Right cardiac atrium (tissue), 5 donors: ENCODE measurements around the gene IRF7. TPM values are rescaled to one million over a fixed set of nuclear protein-coding genes. Genes with fewer than 3 reads are reported as not detected.

Experiments
- ATAC-seq, 2 donors: fragments of 200-7000 bp; cut with Tn5 transposase; one replicate each; pipeline versions ENCODE4 v1.8.0 to v1.9.1; 2020; ENCODE audit warnings: moderate library complexity in 2 of 2, mild to moderate bottlenecking in 1 of 2
- DNase-seq, 3 donors: peaks; one replicate each; pipeline ENCODE4 v3.0.0-alpha.2; 2020
- H3K27ac ChIP-seq: one replicate; pipeline ENCODE4 v1.5.1; 2013; ENCODE audit warnings: mild to moderate bottlenecking, low read length, control low read depth, moderate library complexity
- H3K27me3 ChIP-seq: one replicate; pipeline ENCODE4 v1.6.1; 2013; ENCODE audit not compliant: control insufficient read depth, insufficient read depth
- H3K4me1 ChIP-seq: one replicate; pipeline ENCODE4 v1.6.1; 2013; ENCODE audit warnings: low read length; ENCODE audit not compliant: control insufficient read depth, insufficient read depth
- H3K4me3 ChIP-seq: one replicate; pipeline ENCODE4 v1.5.1; 2013; ENCODE audit warnings: low read length, control low read depth
- H3K9me3 ChIP-seq: one replicate; pipeline ENCODE4 v1.6.1; 2013; ENCODE audit warnings: low read length; ENCODE audit not compliant: control insufficient read depth
- WGBS: extraction: QIAGEN DNeasy Blood & Tissue Kit; methylation state at CpG from one replicate; pipeline ENCODE4 v1.1.7; 2013; 5-methylcytosine and 5-hydroxymethylcytosine counted together
- intact Hi-C, 4 donors: fragments of 100-400 bp; cut with DNase I; formaldehyde crosslinking; loops; one replicate each; pipeline versions ENCODE4 v1.11.0 to v1.14.0; 2022 to 2023
- polyA plus RNA-seq: library from polyadenylated mRNA; stranded (reverse); fragments of 200-250 nt; gene quantifications from one replicate; pipeline ENCODE4 v1.2.3, GENCODE V29; 2013
- total RNA-seq, 4 donors: library from RNA; stranded (reverse); fragmentation: NEBNext Ultra II Directional; extraction: Animal tissue kit (Norgen Biotek cat#: 25700); gene quantifications; one replicate each; pipeline ENCODE4 v1.2.1, GENCODE V29; 2021
- donor health status: healthy with polysubstance abuse.
- donor health status: DM: no; HTN: yes; CAD: no.
- donor health status: DM: no; HTN: no; CAD: no.
- donor health status: DM: no; HTN: yes; CAD: no; lungs with severe emphysema.
- donor health status: DM: yes; HTN: yes; CAD: no.

The IRF7 gene
- total and polyA plus RNA-seq, 5 donors = 9.4 to 19.2 (median 13.8) TPM

DNA sequence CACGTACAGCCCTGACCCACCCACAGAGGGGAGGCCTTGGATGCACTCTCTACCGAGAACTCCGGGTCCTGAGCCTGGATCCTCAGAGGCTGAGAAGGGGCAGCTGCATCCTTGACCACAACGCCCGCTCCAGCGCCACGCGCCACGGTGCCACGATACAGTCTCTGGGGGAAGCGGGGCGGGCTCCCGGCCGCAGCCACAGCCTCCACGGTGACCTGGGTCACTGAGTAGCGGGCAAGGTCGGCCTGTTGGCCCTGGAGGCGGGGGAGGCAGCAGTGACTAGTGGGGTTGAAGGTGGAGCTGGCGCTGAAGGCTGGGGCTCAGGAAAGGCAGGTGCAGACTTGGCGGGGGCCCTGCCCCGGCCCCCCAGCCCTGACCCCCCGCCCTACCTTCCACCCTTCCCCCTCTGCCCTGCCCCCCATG is 3.9 kb upstream of the IRF7 start:
- no peak overlapping the region for H3K27ac ChIP-seq
- ATAC-seq (no peak), DNase-seq (peak in 2 of 3 donors; percentile 62 to 64)
- no peaks in the 10 kb centered on the region for H3K9me3 ChIP-seq
- intact Hi-C loops = no loop called here
- no peaks in the 10 kb centered on the region for H3K27me3 ChIP-seq
- H3K4me1 ChIP-seq = no peaks in the 10 kb centered on the region
- 93% methylated on average over 22 of the region's 22 CpGs for WGBS
- H3K4me3 ChIP-seq = no peak overlapping the region

DNA sequence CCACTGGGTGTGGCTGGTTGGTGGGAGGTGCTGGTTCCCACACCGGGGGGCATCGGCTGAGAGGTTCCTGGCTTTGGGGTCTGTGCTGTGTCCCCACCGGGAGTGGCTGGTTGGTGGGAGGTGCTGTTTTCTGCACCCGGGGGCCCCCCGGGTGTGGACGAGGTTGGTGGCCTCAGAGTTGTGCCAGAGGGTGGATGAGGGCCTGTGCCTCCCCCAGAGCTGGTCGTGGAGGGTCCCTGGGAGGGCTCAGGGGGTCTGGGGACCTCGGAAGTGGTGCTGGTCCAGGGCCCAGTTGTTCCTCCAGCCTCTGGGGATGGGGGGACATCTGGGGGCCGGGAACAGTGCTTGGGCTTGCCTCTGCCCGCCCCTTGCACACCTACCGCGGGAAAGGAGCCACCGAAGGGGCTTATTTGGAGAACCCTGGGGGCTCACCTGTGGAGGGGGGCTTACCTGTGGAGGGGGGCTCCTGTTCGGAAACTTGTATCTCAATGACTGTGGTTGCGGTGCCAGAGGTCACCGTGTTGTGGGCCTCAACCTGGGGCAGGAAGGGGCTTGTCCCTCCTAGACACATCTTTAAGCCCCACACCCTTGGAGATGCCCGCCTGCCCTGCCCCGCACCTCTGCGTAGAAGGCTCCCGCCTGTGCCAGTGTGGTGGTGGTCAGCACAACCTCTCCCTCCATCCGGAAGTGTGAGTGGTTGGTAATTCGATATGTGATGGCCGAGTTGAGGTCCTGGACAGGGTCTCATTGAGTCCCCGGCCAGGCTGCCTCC is 3.3 kb upstream of the IRF7 start:
- ATAC-seq = no peak
- H3K27me3 ChIP-seq = no peaks in the 10 kb centered on the region
- peak in 1 of 3 donors; percentile 53 for DNase-seq
- 92% methylated on average over 24 of the region's 24 CpGs for WGBS
- H3K9me3 ChIP-seq = no peaks in the 10 kb centered on the region
- H3K4me3 ChIP-seq = no peak overlapping the region
- no peaks in the 10 kb centered on the region for H3K4me1 ChIP-seq
- intact Hi-C loops = no loop called here
- H3K27ac ChIP-seq = no peak overlapping the region

DNA sequence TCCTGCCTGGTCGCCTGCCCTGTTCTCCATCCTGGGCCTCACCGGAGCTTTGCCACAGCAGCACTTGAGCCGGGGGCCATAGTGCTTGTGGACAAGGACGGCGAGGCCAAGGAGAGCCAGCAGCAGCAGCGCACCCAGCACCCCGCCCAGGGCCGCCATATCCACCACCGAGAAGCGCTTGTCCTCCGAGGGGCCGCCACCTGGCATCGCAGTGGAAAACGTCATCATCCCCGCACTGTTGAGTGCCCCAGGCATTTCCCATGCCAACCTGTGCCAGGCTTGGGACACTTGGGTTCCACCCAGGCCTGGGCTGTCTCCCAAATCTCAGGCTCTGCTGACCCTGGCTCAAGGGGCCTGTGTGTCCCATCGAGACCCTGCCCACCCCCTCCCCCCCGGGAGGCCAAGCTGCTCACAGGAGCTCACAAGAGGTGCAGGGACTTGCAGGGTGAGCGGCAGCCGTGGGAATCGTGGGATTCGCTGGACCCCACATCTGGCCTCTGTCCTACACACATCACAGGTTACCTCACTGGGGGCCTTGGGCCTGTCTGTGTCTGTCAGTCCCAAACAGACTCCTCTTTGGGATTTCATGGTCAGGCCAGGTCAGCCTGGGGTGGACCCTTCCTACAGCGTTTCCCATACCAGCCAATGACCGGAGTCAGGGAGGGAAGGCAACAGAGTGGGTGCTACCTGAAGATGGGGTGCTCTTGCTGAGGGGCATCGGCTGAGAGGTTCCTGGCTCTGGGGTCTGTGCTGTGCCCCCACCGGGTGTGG is 2.3 kb upstream of the IRF7 start:
- intact Hi-C loops = no loop called here
- Histone ChIP-seq H3K9me3 (no peaks in the 10 kb centered on the region), H3K27ac (no peak overlapping the region), H3K27me3 (no peaks in the 10 kb centered on the region), H3K4me3 (no peak overlapping the region), H3K4me1 (no peaks in the 10 kb centered on the region)
- DNase-seq = peak in 1 of 3 donors; percentile 64
- WGBS = 95% methylated on average over 25 of the region's 25 CpGs
- no peak for ATAC-seq

DNA sequence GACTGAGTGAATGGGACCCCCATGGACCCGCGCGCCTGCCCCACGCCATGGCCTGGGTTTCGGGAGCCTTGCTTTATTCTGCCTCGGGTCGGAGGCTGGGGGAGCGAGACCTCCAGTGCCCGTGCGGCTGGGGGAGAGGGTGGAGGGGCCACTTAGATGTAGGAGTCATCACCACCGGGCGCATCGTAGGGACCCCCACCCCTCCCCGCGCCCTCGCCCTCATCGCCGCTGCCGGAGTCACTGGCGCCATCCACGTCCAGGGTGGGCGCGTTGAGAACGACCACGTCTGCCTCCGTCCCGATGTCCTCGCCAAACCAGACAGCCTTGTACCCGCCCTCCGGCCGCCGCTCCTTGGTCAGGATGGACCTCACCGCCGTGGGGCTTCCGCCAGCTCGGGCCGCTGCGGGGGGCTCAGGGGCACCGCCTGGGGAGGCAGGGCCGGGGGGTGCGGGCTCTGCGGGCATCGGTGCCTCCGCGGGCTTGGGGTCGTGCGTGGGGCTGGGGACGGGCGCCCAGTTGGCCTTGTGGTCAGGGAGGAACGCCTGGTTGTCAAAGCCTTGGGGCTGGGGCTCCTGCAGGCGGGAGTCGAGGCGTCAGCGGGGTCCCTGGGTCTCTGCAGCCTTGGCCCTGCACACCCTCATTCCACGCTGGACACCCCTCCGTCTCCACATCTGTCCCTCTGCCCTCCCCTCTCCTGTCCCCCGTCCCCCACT is 1.6 kb upstream of the IRF7 start:
- intact Hi-C loops = no loop called here
- Histone ChIP-seq H3K4me1 (no peaks in the 10 kb centered on the region), H3K4me3 (no peak overlapping the region), H3K9me3 (no peaks in the 10 kb centered on the region), H3K27ac (no peak overlapping the region), H3K27me3 (no peaks in the 10 kb centered on the region)
- WGBS = 93% methylated on average over 57 of the region's 57 CpGs
- DNase-seq (peak in 1 of 3 donors; percentile 77), ATAC-seq (no peak)

DNA sequence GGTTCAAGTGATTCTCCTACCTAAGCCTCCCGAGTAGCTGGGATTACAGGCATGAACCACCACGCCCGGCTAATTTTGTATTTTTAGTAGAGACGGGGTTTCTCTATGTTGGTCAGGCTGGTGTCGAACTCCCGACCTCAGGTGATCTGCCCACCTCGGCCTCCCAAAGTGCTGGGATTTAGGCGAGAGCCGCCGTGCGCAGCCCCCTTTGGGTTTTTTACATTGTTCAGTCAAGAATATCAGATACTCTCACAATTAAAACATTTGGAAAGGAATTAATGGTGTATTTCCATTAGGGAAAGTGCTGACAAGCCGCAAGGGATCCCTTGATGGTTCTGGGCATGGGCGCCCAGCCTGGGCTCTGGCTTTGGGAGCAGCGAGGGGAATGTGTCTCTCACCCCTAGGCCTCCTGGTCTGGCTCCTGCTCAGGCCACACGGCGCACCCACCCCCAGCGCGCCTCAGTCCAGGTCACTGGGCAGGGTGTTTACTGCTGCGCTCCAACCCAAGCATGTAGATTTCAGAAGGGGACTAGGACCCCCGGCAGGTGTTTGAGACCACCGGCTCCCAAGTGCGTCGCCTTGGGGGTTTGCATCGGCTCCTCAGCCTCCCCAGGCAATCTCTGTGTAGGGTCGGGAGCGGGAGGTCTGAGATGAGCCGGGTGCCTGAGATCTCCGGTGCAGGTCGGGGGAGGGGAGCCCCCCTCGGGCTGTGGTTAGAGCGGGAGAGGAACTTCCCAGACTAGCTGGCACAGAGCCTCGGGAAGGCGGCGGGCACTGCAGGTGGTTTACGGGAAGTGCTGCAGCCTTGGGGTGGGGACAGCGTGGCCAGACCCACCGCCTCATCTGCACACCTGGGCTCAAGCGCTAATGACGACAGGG is 809 bp upstream of the IRF7 start:
- intact Hi-C loops = no loop called here
- ATAC-seq = no peak
- no peaks in the 10 kb centered on the region for H3K27me3 ChIP-seq
- 86% methylated on average over 39 of the region's 39 CpGs for WGBS
- no peaks in the 10 kb centered on the region for H3K4me1 ChIP-seq
- no peak overlapping the region for H3K4me3 ChIP-seq
- DNase-seq = peak in 2 of 3 donors; percentile 77 to 78
- no peaks in the 10 kb centered on the region for H3K9me3 ChIP-seq
- peak overlapping the region; percentile 16 for H3K27ac ChIP-seq

DNA sequence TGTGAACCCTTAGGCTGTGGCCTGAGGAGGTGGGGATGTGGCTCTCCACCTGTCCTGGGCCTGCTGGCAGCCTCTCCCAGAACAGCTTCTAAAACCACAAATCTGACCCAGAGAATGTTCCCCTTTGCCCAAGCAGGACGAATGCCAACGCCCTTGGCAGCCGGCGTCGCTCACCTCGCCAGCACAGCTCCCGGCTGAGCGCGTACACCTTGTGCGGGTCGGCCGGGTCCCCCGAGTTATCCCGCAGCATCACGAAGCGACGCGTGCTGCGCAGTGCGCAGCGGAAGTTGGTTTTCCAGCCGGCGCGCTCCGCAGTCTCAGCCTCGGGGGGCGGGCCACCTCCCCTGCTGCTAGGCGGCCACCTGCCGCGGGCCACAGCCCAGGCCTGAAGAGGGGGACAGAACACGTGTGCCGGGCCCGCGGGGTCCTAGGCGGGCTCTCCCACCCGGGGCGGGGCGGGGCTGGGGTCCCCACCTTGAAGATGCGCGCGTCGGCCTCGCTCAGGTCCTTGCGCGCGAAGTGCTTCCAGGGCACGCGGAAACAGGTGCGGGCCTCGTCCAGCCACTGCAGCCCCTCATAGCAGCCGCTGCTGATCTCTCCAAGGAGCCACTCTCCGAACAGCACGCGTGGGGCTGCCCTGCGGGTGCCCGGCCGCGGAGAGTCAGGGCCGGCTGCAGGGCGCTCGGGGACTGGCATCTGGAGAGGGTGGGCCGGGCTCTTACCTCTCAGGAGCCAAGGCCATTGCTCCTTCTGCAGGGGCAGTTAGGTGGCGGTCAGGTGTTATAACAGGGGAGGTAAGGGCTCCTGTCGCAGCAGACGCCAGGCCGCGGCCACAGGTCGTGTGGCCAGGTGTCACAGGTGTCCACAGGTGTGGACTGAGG is 887 bp downstream of the IRF7 start:
- no peaks in the 10 kb centered on the region for H3K9me3 ChIP-seq
- no peaks in the 10 kb centered on the region for H3K4me1 ChIP-seq
- H3K4me3 ChIP-seq = peak overlapping the region; percentile 77
- DNase-seq = peak in 1 of 3 donors; percentile 84
- WGBS = 62% methylated on average over 68 of the region's 68 CpGs
- peak overlapping the region; percentile 92 for H3K27ac ChIP-seq
- H3K27me3 ChIP-seq = no peaks in the 10 kb centered on the region
- peak; percentile 0 to 2 for ATAC-seq
- intact Hi-C loops = no loop called here

DNA sequence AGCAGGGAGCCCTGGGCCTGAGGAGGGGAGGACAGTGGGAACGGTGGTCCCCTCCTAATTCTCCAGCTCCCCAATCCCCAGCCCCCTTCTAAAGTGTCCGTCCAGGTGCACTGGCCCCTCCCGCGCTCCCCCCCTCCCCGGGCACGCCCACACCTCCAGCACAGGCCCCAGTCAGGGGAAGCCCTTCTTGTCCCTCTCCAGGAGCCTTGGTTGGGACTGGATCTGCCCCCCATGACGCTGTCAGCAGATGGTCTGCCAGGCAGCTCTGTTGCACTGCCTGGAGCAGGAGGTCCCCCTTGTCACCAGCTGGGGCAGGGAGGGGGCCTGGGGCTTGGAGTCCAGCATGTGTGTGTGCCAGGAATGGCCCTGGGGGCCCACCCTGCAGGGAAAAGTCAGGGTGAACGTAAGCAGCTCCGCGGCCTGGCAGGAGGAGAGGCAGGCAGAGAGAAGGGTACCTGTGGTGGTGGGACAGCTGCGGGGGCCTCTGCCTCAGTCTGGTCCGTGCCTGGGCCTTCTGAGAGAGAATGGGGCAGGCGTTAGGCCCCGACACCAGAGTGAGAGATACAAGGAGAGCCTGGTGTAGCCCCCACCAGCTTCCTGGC is 1.6 kb downstream of the IRF7 start:
- WGBS = 71% methylated on average over 14 of the region's 14 CpGs
- peak overlapping the region; percentile 6 for H3K27ac ChIP-seq
- H3K27me3 ChIP-seq = no peaks in the 10 kb centered on the region
- no peaks in the 10 kb centered on the region for H3K4me1 ChIP-seq
- ATAC-seq = no peak
- H3K4me3 ChIP-seq = no peak overlapping the region
- DNase-seq = peak in 1 of 3 donors; percentile 70
- H3K9me3 ChIP-seq = no peaks in the 10 kb centered on the region
- intact Hi-C loops = no loop called here

DNA sequence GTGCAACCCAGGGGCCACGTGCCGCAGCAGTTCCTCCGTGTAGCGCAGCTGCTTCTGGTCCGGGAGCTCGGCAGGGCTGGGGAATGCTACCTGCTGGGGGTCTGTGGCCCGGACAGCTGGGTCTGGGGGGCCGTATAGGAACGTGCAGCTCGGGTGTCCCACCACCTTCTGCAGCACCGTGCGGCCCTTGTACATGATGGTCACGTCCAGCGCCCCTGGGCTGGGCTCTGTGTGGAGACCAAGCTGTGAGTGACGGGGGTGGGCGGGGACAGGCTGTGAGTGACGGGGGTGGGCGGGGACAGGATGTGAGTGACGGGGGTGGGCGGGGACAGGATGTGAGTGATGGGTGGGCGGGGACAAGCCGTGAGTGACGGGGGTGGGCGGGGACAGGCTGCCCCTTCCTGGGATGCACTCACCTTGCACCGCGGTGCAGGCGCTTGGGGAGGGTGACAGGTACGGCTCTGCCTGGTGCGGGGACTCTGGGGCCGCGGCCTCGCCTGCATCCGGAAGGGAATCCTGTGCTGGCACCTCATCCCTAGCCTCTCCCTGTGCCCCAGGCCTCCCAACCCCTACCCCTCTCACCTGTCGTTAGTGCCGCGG is 2.3 kb downstream of the IRF7 start:
- 61% methylated on average over 36 of the region's 36 CpGs for WGBS
- DNase-seq = peak; percentile 63 to 88 (median 87)
- Histone ChIP-seq H3K27me3 (no peaks in the 10 kb centered on the region), H3K4me3 (no peak overlapping the region), H3K4me1 (no peaks in the 10 kb centered on the region), H3K9me3 (no peaks in the 10 kb centered on the region), H3K27ac (peak overlapping the region; percentile 6)
- intact Hi-C loops = no loop called here
- peak; percentile 0 for ATAC-seq

DNA sequence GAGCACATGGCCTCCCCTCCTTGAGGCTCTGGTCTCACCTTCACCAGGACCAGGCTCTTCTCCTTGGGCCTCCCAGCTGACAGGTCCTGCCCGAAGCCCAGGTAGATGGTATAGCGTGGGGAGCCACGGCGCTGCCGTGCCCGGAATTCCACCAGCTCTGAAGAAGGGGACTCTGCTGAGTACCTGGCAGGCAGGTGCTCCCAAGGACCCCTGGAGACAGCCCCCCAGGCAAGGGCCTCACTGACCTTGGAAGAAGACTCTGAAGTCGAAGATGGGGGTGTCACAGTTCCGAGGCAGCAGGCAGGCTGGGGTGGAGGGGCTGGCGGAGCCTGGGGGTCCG is 2.8 kb downstream of the IRF7 start:
- Histone ChIP-seq H3K4me1 (no peaks in the 10 kb centered on the region), H3K4me3 (no peak overlapping the region), H3K27ac (no peak overlapping the region), H3K27me3 (no peaks in the 10 kb centered on the region), H3K9me3 (no peaks in the 10 kb centered on the region)
- DNase-seq (peak in 1 of 3 donors; percentile 65), ATAC-seq (no peak)
- intact Hi-C loops = no loop called here
- 94% methylated on average over 10 of the region's 10 CpGs for WGBS
